ENCODE results near the gene SNX4. TPM values are rescaled to one million over a fixed set of nuclear protein-coding genes. Genes with fewer than 3 reads are reported as not detected.

SNX4 gene
- total and polyA plus RNA-seq, 4 donors = 25.9 to 54.6 (median 35.2) TPM

DNA sequence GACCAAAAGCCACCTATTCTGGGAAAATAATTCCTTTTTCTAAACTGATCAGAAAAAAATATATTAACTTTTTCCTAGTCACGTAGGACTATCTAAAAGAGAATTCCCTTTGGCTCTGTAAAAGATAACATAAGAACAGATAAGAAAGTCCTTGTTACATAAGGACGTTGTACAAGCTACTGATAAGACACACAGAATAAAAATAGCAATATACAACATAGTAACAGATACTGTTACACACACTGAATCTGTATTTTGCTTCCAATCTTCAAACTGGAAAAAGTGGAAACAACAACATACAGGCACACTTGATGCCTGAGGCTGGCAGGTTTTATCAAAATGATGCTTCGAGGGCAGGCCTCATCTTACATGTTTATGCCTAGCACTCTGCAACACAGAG, 59.8 kb downstream of the SNX4 start:
- H3K9me3 ChIP-seq (ENCODE audit: control insufficient read depth in 4 of 4, low read length in 3 of 4) = no peaks in the 10 kb centered on the region

DNA sequence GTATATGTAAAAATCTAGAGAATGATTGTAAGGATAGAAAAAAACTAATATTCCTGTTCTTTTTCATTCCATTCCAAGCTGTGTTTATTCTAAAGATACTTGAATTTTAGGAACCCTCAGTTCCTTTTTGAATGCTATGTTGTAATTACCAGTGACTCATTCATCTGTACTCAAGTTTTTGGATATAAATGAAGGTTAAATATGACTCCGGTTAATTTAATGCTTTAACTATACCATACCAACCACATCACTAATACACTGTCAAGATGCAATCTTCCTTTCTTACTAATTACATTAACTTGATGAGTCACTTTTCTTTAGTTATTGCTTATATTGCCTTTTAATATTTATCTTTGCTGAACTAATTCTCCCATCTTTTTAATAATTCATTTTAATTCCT, 76.1 kb downstream of the SNX4 start:
- Histone ChIP-seq H3K27me3 (ENCODE audit: control insufficient read depth in 4 of 4, insufficient read depth in 4 of 4, low read length in 3 of 4) (no peaks in the 10 kb centered on the region), H3K4me3 (ENCODE audit: low read depth in 1 of 3, low read length in 3 of 3) (no peak overlapping the region), H3K9ac (ENCODE audit: low read depth in 1 of 2, low read length in 2 of 2) (no peak overlapping the region), H3K4me1 (ENCODE audit: control insufficient read depth in 4 of 4, insufficient read depth in 4 of 4, low read length in 3 of 4) (peaks cover 2 to 12% (median 7%) of the 10 kb centered on the region in 4 donors), H3K36me3 (ENCODE audit: control insufficient read depth in 4 of 4, insufficient read depth in 3 of 4, low read depth in 1 of 4, low read length in 3 of 4) (peaks cover 2 to 26% (median 18%) of the 10 kb centered on the region in 4 donors), H3K27ac (ENCODE audit: low read depth in 1 of 2, low read length in 2 of 2) (no peak overlapping the region), H3K9me3 (ENCODE audit: control insufficient read depth in 4 of 4, low read length in 3 of 4) (no peaks in the 10 kb centered on the region)
- TF ChIP-seq TAF1 (conservative IDR thresholded peaks at IDR 0.05) (no peak), JUND (IDR thresholded peaks at IDR 0.05) (no peak), HNF4G (IDR thresholded peaks at IDR 0.05) (no peak), NR2F2 (IDR thresholded peaks at IDR 0.05) (no peak), EGR1 (IDR thresholded peaks at IDR 0.05; ENCODE audit: low read depth in 2 of 2) (no peak)
- WGBS = 88% methylated on average over 1 of the region's 1 CpG
- DNase-seq (ENCODE audit: low spot score) = no peak

More for the DNA sequence above, 59.8 kb downstream of the SNX4 start:
- Histone ChIP-seq H3K4me3 (ENCODE audit: low read depth in 1 of 3, low read length in 3 of 3) (no peak overlapping the region), H3K4me1 (ENCODE audit: control insufficient read depth in 4 of 4, insufficient read depth in 4 of 4, low read length in 3 of 4) (no peaks in the 10 kb centered on the region), H3K36me3 (ENCODE audit: control insufficient read depth in 4 of 4, insufficient read depth in 3 of 4, low read depth in 1 of 4, low read length in 3 of 4) (peaks cover 9 to 41% (median 27%) of the 10 kb centered on the region in 4 donors), H3K9ac (ENCODE audit: low read depth in 1 of 2, low read length in 2 of 2) (no peak overlapping the region), H3K27ac (ENCODE audit: low read depth in 1 of 2, low read length in 2 of 2) (no peak overlapping the region), H3K27me3 (ENCODE audit: control insufficient read depth in 4 of 4, insufficient read depth in 4 of 4, low read length in 3 of 4) (no peaks in the 10 kb centered on the region)
- WGBS = 70% methylated on average over 3 of the region's 3 CpGs
- TF ChIP-seq NR2F2 (IDR thresholded peaks at IDR 0.05) (no peak), HNF4A (conservative IDR thresholded peaks at IDR 0.05) (no peak), GABPA (IDR thresholded peaks at IDR 0.05 in 1 of 2, conservative IDR thresholded peaks at IDR 0.05 in 1 of 2) (no peak), SP1 (IDR thresholded peaks at IDR 0.05) (no peak), YY1 (IDR thresholded peaks at IDR 0.05) (no peak), TAF1 (conservative IDR thresholded peaks at IDR 0.05) (no peak), JUND (IDR thresholded peaks at IDR 0.05) (no peak), FOXA1 (IDR thresholded peaks at IDR 0.05) (no peak), FOXA2 (IDR thresholded peaks at IDR 0.05) (no peak), RXRA (IDR thresholded peaks at IDR 0.05) (no peak), RAD21 (IDR thresholded peaks at IDR 0.05) (no peak), HNF4G (IDR thresholded peaks at IDR 0.05) (no peak)
- TF ChIP-seq, protein P1, sequence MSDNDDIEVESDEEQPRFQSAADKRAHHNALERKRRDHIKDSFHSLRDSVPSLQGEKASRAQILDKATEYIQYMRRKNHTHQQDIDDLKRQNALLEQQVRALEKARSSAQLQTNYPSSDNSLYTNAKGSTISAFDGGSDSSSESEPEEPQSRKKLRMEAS (IDR thresholded peaks at IDR 0.05) = no peak
- TF ChIP-seq, protein P2, sequence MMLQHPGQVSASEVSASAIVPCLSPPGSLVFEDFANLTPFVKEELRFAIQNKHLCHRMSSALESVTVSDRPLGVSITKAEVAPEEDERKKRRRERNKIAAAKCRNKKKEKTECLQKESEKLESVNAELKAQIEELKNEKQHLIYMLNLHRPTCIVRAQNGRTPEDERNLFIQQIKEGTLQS (IDR thresholded peaks at IDR 0.05) = no peak
- TF ChIP-seq, protein P3, sequence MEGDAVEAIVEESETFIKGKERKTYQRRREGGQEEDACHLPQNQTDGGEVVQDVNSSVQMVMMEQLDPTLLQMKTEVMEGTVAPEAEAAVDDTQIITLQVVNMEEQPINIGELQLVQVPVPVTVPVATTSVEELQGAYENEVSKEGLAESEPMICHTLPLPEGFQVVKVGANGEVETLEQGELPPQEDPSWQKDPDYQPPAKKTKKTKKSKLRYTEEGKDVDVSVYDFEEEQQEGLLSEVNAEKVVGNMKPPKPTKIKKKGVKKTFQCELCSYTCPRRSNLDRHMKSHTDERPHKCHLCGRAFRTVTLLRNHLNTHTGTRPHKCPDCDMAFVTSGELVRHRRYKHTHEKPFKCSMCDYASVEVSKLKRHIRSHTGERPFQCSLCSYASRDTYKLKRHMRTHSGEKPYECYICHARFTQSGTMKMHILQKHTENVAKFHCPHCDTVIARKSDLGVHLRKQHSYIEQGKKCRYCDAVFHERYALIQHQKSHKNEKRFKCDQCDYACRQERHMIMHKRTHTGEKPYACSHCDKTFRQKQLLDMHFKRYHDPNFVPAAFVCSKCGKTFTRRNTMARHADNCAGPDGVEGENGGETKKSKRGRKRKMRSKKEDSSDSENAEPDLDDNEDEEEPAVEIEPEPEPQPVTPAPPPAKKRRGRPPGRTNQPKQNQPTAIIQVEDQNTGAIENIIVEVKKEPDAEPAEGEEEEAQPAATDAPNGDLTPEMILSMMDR (IDR thresholded peaks at IDR 0.05; ENCODE audit: low read depth, low read length, missing input control) = no peak
- TF ChIP-seq, protein P4, sequence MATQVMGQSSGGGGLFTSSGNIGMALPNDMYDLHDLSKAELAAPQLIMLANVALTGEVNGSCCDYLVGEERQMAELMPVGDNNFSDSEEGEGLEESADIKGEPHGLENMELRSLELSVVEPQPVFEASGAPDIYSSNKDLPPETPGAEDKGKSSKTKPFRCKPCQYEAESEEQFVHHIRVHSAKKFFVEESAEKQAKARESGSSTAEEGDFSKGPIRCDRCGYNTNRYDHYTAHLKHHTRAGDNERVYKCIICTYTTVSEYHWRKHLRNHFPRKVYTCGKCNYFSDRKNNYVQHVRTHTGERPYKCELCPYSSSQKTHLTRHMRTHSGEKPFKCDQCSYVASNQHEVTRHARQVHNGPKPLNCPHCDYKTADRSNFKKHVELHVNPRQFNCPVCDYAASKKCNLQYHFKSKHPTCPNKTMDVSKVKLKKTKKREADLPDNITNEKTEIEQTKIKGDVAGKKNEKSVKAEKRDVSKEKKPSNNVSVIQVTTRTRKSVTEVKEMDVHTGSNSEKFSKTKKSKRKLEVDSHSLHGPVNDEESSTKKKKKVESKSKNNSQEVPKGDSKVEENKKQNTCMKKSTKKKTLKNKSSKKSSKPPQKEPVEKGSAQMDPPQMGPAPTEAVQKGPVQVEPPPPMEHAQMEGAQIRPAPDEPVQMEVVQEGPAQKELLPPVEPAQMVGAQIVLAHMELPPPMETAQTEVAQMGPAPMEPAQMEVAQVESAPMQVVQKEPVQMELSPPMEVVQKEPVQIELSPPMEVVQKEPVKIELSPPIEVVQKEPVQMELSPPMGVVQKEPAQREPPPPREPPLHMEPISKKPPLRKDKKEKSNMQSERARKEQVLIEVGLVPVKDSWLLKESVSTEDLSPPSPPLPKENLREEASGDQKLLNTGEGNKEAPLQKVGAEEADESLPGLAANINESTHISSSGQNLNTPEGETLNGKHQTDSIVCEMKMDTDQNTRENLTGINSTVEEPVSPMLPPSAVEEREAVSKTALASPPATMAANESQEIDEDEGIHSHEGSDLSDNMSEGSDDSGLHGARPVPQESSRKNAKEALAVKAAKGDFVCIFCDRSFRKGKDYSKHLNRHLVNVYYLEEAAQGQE (IDR thresholded peaks at IDR 0.05) = no peak
- no peak for DNase-seq (ENCODE audit: low spot score)
